GM10847 (cell line): ENCODE results near the gene DPP10.

Source experiments
- POLR2A ChIP-seq: IDR thresholded peaks from 2 replicates; pipeline ENCODE4 v1.6.1; 2011; ENCODE audit not compliant: insufficient read length; ENCODE audit errors: extremely low read depth

DPP10 gene

GRCh38 chr2:115481842-115482241 is 1039.4 kb downstream of the DPP10 start:
- TF ChIP-seq POLR2A, result no peak

- no peak for TF ChIP-seq POLR2A
Observed at GRCh38 chr2:115483666-115484065, 1041.2 kb downstream of the DPP10 start.

GRCh38 chr2:115484486-115484885 is 1042.0 kb downstream of the DPP10 start:
- no peak for TF ChIP-seq POLR2A

- TF ChIP-seq POLR2A, result no peak
Observed at GRCh38 chr2:115484983-115485382, 1042.5 kb downstream of the DPP10 start.

GRCh38 chr2:115491186-115491793 is 1048.8 kb downstream of the DPP10 start:
- TF ChIP-seq POLR2A, result no peak

GRCh38 chr2:115505331-115505730 is 1062.9 kb downstream of the DPP10 start:
- TF ChIP-seq POLR2A, result no peak

GRCh38 chr2:115520727-115521126 is 1078.3 kb downstream of the DPP10 start:
- no peak for TF ChIP-seq POLR2A

GRCh38 chr2:115524452-115524851 is 1082.0 kb downstream of the DPP10 start:
- TF ChIP-seq POLR2A, result no peak

GRCh38 chr2:115529627-115530026 is 1087.2 kb downstream of the DPP10 start:
- no peak for TF ChIP-seq POLR2A

GRCh38 chr2:115533081-115533480 is 1090.6 kb downstream of the DPP10 start:
- no peak for TF ChIP-seq POLR2A

- no peak for TF ChIP-seq POLR2A
Observed at GRCh38 chr2:115541814-115542213, 1099.4 kb downstream of the DPP10 start.

- TF ChIP-seq POLR2A, result no peak
Observed at GRCh38 chr2:115542331-115542730, 1099.9 kb downstream of the DPP10 start.

GRCh38 chr2:115543024-115543423 is 1100.6 kb downstream of the DPP10 start:
- TF ChIP-seq POLR2A, result no peak

GRCh38 chr2:115543461-115543860 is 1101.0 kb downstream of the DPP10 start:
- no peak for TF ChIP-seq POLR2A

- TF ChIP-seq POLR2A, result no peak
Observed at GRCh38 chr2:115549611-115550130, 1107.2 kb downstream of the DPP10 start.

- no peak for TF ChIP-seq POLR2A
Observed at GRCh38 chr2:115552726-115553125, 1110.3 kb downstream of the DPP10 start.

- TF ChIP-seq POLR2A, result no peak
Observed at GRCh38 chr2:115554153-115554552, 1111.7 kb downstream of the DPP10 start.

- TF ChIP-seq POLR2A, result no peak
Observed at GRCh38 chr2:115558725-115559124, 1116.3 kb downstream of the DPP10 start.

GRCh38 chr2:115560666-115561065 is 1118.2 kb downstream of the DPP10 start:
- TF ChIP-seq POLR2A, result no peak
